Heart left ventricle (tissue), 16 donors: ENCODE measurements around the gene MYL3. TPM values are rescaled to one million over a fixed set of nuclear protein-coding genes. Genes with fewer than 3 reads are reported as not detected.

ENCODE experiments used
- ATAC-seq, 4 donors: fragments of 200-7000 bp; cut with Tn5 transposase; one replicate each; pipeline ENCODE4 v1.9.1; 2020 to 2022; ENCODE audit warnings: moderate library complexity in 4 of 4, mild to moderate bottlenecking in 3 of 4, moderate number of reproducible peaks in 1 of 4
- DNase-seq, 5 donors: peaks; one replicate each; pipeline ENCODE4 v3.0.0-alpha.2; 2020
- H3K27ac ChIP-seq, 12 donors: fragments of 200-600 bp; sonication (generic) in 4 of 12; one replicate each; pipeline versions ENCODE4 v1.5.0 to v1.8.0; 2016 to 2022; ENCODE audit warnings: mild to moderate bottlenecking in 2 of 12
- H3K27me3 ChIP-seq, 9 donors: fragments of 200-600 bp; sonication (generic) in 2 of 9; one replicate each; pipeline versions ENCODE4 v1.5.1 to v1.8.0; 2016 to 2022; ENCODE audit warnings: mild to moderate bottlenecking in 3 of 9
- H3K36me3 ChIP-seq, 9 donors: fragments of 200-600 bp; sonication (generic) in 2 of 9; one replicate each; pipeline versions ENCODE4 v1.5.0 to v1.8.0; 2018 to 2022; ENCODE audit warnings: mild to moderate bottlenecking in 2 of 9
- H3K4me1 ChIP-seq, 12 donors: fragments of 200-600 bp; sonication (generic) in 4 of 12; one replicate each; pipeline versions ENCODE4 v1.5.0 to v1.8.0; 2016 to 2022; ENCODE audit warnings: mild to moderate bottlenecking in 3 of 12
- H3K4me3 ChIP-seq, 12 donors: fragments of 200-600 bp; sonication (generic) in 4 of 12; one replicate each; pipeline versions ENCODE4 v1.5.0 to v1.8.0; 2017 to 2022; ENCODE audit warnings: mild to moderate bottlenecking in 9 of 12, moderate library complexity in 4 of 12
- H3K9me3 ChIP-seq, 12 donors: fragments of 200-600 bp; sonication (generic) in 4 of 12; one replicate each; pipeline versions ENCODE4 v1.5.0 to v1.8.0; 2016 to 2022; ENCODE audit warnings: mild to moderate bottlenecking in 1 of 12
- POLR2A ChIP-seq, 2 donors: fragments of 450-650 bp; IDR thresholded peaks; one replicate each; pipeline ENCODE4 v1.6.1; 2017; ENCODE audit warnings: antibody characterized with exemption in 2 of 2, mild to moderate bottlenecking in 2 of 2, moderate library complexity in 2 of 2
- WGBS, 4 donors: extraction: QIAGEN DNeasy Blood & Tissue Kit in 2 of 4; methylation state at CpG; one replicate each; pipeline versions ENCODE4 v1.1.5 to v1.1.7; 2013 to 2018; 5-methylcytosine and 5-hydroxymethylcytosine counted together
- intact Hi-C, 10 donors: fragments of 100-400 bp; cut with DNase I; formaldehyde crosslinking; loops; one replicate each; pipeline versions ENCODE4 v1.11.1 to v1.14.2; 2022
- polyA plus RNA-seq, 2 donors: library from polyadenylated mRNA; stranded (reverse); fragments of 200-250 nt; gene quantifications; one replicate each; pipeline ENCODE4 v1.2.3, GENCODE V29; 2013
- total RNA-seq, 9 donors: library from RNA; depleted of rRNA in 2 of 9; stranded (reverse); fragments of >200 nt in 2 of 9; fragmentation: NEBNext Ultra II Directional in 3 of 9; extraction: Animal tissue kit (Norgen Biotek cat#: 25700) in 3 of 9; gene quantifications; one replicate each; pipeline versions ENCODE4 v1.1.0 to v1.2.4, GENCODE V29; 2016 to 2023
- TF ChIP-seq, protein P1 (sequence below), 12 donors: fragments of 200-600 bp; sonication (generic) in 4 of 12; IDR thresholded peaks; one replicate each; pipeline versions ENCODE4 v1.5.0 to v1.8.0; 2018 to 2022; ENCODE audit warnings: antibody characterized with exemption in 12 of 12, mild to moderate bottlenecking in 5 of 12
- donor health status: ischemic (EF 13 %, LVEDD 7.1; RV severe dilation, severe dysfunction).
- donor health status: healthy with polysubstance abuse.
- donor health status: DM: no; HTN: yes; CAD: no.
- donor health status: DM: no; HTN: no; CAD: no.
- donor health status: ischemic (EF 25% LVEDD 6.9; RV normal size, moderate dysfunction).
- donor health status: ischemic (EF 25% LVEDD 5.7; RV mildly dilated, moderate dysfunction).
- donor health status: healthy.
- donor health status: DM: yes; HTN: yes; CAD: no.
- donor health status: ischemic (EF 35%, LVEDD 5.7; RV mildly dilated, moderate dysfunction).
- donor health status: nonischemic (EF 11% LVEDD 7.7; RV severe dilation, severe dysfunction).
- donor health status: DM: yes; HTN: yes; CAD: no.
- donor health status: PGD.
- donor health status: ischemic (EF 29% LVEDD 5.4; RV normal size, mild dysfunction).
- donor health status: nonischemic (EF 23%, LVEDD 6.1; RV moderate dilation, normal function).

Gene MYL3
- total and polyA plus RNA-seq, 11 donors: 4,961 to 12,544 (median 6,839) TPM

DNA sequence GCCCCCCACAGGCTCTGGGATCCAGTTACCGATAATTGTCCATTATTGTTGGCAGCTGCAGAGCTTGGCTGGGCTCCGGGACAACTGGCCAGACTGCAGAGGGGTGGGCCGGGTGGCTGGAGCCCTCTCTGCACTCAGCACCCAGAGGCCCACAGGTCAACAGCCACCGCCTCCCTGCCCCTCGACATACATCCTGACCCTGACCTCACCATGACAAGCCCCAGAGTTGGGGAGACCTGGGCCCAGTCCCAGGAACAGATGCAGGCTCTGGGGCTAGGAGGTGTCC lies 36.7 kb upstream of the MYL3 start:
- ATAC-seq: no peak
- Histone ChIP-seq H3K27ac (no peak overlapping the region), H3K27me3 (peaks cover 0 to 17% (median 0%) of the 10 kb centered on the region in 9 donors), H3K9me3 (no peaks in the 10 kb centered on the region), H3K36me3 (no peaks in the 10 kb centered on the region), H3K4me1 (peaks cover 0 to 28% (median 9%) of the 10 kb centered on the region in 12 donors), H3K4me3 (no peak overlapping the region)
- WGBS, 4 donors: 47 to 86% (median 70%) methylated on average over 1 to 5 of the region's 5 CpGs
- peak in 1 of 5 donors; percentile 32 for DNase-seq
- TF ChIP-seq, protein P1, sequence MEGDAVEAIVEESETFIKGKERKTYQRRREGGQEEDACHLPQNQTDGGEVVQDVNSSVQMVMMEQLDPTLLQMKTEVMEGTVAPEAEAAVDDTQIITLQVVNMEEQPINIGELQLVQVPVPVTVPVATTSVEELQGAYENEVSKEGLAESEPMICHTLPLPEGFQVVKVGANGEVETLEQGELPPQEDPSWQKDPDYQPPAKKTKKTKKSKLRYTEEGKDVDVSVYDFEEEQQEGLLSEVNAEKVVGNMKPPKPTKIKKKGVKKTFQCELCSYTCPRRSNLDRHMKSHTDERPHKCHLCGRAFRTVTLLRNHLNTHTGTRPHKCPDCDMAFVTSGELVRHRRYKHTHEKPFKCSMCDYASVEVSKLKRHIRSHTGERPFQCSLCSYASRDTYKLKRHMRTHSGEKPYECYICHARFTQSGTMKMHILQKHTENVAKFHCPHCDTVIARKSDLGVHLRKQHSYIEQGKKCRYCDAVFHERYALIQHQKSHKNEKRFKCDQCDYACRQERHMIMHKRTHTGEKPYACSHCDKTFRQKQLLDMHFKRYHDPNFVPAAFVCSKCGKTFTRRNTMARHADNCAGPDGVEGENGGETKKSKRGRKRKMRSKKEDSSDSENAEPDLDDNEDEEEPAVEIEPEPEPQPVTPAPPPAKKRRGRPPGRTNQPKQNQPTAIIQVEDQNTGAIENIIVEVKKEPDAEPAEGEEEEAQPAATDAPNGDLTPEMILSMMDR (IDR thresholded peaks at IDR 0.05): no peak
- TF ChIP-seq POLR2A (IDR thresholded peaks at IDR 0.05): no peak
- intact Hi-C loops: no loop called here

DNA sequence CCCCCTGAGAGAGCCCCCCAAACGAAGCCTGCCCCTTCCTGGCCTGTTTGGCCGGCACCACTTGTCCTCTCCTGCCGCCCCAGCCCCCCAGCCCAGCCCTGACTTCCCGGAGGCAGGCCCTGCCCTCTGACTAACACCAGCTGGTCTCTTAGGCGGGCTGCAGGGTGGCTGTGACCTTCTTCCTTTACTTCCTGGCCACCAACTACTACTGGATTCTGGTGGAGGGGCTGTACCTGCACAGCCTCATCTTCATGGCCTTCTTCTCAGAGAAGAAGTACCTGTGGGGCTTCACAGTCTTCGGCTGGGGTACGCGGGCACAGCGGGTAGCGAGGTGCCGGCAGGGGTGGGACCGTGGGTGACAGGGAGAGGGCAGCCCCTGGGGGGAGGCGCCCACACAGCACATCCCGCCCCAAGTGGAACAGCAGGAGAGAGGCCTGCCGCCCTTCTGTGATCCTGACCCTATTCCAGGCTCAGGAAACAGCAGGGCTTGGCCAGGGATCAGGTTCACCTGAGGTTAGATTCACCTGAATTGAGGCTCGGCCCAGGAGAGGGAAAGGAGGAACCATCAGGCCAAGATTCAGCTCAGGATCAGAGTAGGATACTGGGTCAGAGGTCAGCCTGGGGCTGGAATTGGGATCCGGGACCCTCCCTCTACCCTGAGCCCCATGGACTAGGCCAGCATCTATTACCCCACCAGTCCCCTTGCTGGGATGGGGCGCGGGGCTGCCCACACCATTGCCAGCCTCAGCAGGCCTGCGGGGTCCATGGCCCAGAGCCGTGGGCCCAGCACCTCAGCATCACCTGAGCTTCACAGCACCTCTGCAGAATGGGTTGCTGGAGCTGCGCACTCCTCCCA lies 36.1 kb upstream of the MYL3 start:
- DNase-seq (peak in 3 of 5 donors; percentile 28 to 62 (median 37)), ATAC-seq (peak in 1 of 4 donors; percentile 12)
- 76 to 88% (median 84%) methylated on average over 19 to 22 of the region's 22 CpGs for WGBS, 4 donors
- Histone ChIP-seq H3K27ac (no peak overlapping the region), H3K9me3 (no peaks in the 10 kb centered on the region), H3K36me3 (no peaks in the 10 kb centered on the region), H3K27me3 (peaks cover 0 to 17% (median 0%) of the 10 kb centered on the region in 9 donors), H3K4me1 (peaks cover 0 to 28% (median 9%) of the 10 kb centered on the region in 12 donors), H3K4me3 (no peak overlapping the region)
- intact Hi-C loops: loop anchor here in 2 of 10 donors (5.0 kb wide), 1 partner anchor 192 kb away; no protein-coding TSS in a partner anchor
- TF ChIP-seq, protein P1 (IDR thresholded peaks at IDR 0.05): no peak
- TF ChIP-seq POLR2A (IDR thresholded peaks at IDR 0.05): no peak

DNA sequence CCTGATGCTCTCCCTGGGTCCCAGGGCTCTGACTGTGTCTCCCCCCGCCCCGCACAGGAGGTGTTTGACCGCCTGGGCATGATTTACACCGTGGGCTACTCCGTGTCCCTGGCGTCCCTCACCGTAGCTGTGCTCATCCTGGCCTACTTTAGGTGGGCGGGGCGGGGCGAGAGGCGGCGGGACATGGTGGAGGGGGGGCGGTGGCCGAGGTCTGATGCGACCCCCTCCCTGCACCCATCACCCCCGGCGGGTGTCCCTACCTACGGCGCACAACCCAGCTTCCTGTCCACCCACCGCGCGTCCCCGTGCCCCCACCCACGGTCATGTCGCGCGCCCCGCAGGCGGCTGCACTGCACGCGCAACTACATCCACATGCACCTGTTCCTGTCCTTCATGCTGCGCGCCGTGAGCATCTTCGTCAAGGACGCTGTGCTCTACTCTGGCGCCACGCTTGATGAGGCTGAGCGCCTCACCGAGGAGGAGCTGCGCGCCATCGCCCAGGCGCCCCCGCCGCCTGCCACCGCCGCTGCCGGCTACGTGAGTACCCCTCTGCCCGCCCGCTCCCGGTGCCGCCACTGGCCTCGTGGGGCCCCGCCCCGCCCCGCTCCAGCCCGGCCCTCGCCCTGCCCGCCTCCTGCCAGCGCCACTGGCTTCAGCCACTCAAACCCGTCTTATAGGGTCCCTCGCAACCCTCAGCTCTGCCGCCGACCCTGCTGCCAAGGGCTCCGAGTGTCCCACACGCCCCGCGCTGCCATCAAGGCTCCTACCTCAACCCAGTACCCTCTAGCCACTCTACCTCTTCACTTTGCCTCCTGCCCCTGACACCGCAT lies 35.3 kb upstream of the MYL3 start:
- ATAC-seq (peak in 1 of 4 donors; percentile 7), DNase-seq (peak in 3 of 5 donors; percentile 24 to 63 (median 35))
- peaks cover 0 to 31% (median 9%) of the 10 kb centered on the region in 12 donors for H3K4me1 ChIP-seq
- WGBS, 4 donors: 21 to 35% (median 24%) methylated on average over 33 to 71 of the region's 71 CpGs
- no peaks in the 10 kb centered on the region for H3K36me3 ChIP-seq
- H3K27me3 ChIP-seq: peaks cover 0 to 17% (median 0%) of the 10 kb centered on the region in 9 donors
- intact Hi-C loops: loop anchor here in 2 of 10 donors (5.0 kb wide), 1 partner anchor 191 kb away; no protein-coding TSS in a partner anchor
- peak overlapping the region in 3 of 12 donors; percentile 2 to 12 (median 9) for H3K4me3 ChIP-seq
- H3K27ac ChIP-seq: no peak overlapping the region
- TF ChIP-seq, protein P1 (IDR thresholded peaks at IDR 0.05): no peak
- TF ChIP-seq POLR2A (IDR thresholded peaks at IDR 0.05): no peak
- H3K9me3 ChIP-seq: no peaks in the 10 kb centered on the region
